ENCODE data around the gene NECTIN4.
"Not testable (repeated sequence)": the region's sequence is repeated elsewhere in the genome, so short reads cannot be mapped to it uniquely, and the experiment has no call there.

NECTIN4 gene

GRCh38 chr1:161080441-161081405 is 8.6 kb downstream of the NECTIN4 start:
- no peak for DNase-seq

GRCh38 chr1:161079436-161080110 is 9.8 kb downstream of the NECTIN4 start:
- no peak for DNase-seq

DNA sequence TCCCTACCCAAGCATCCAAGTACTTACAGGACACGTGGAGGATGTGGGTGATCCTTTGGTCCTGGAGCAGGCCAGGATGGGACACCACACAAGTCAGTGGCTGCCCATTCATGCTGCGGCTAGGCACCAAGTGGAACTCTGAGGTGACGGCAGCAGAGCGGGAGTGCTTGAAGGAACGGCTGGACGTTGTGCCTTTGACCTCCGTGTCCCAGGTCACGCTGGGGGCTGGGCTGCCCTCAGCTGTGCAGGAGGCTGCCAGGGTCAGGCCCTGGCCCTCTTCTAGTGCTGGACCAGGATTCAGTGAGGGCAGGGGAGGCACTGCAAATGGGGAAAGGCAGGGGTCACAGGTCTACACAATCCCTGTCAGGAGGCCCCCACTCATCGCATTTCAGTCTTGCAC is 11.9 kb downstream of the NECTIN4 start:
- DNase-seq = no peak

- DNase-seq = no peak
Observed at GRCh38 chr1:161076410-161076809, 12.9 kb downstream of the NECTIN4 start.

DNA sequence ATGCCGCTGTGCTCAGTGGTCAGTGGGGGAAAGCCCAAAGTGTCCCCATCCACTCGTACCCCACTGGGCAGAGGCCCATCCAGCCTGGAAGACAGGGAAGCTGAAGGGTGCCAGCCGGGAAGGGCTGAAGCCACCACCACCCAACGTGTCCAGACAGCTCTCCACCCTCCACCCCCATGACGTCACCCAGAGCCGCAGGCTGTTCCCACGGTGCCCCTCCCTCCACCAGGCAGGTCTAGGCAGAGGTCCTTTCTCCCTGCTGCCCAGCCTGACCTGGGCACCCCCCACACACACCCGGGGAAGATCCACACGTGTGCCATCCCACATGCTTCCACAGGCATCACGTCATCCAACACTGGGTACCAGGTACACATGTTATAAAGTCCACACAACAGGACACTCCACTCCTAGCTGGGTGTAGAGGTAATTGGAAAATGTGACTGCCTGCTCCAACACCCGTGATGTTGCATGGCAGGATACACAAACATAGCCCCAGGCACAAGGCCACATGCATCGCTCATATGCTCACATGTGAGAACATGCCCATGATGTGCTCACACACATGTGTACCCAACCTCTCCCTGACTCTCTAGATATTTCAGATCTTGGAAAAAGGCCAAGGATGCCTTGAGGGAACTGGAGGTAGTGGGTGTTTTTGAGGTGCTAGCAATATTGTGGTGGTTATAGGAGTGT is 14.5 kb downstream of the NECTIN4 start:
- DNase-seq = no peak

- no peak for DNase-seq
Observed at GRCh38 chr1:161073474-161074121, 15.8 kb downstream of the NECTIN4 start.

- DNase-seq = no peak
Observed at GRCh38 chr1:161072751-161073449, 16.5 kb downstream of the NECTIN4 start.

- DNase-seq = no peak
Observed at GRCh38 chr1:161071886-161072371, 17.4 kb downstream of the NECTIN4 start.

- DNase-seq = no peak
Observed at GRCh38 chr1:161070761-161071160, 18.6 kb downstream of the NECTIN4 start.

- peak in 1 of 2 donors; percentile 53 for DNase-seq
Observed at GRCh38 chr1:161069731-161070270, 19.6 kb downstream of the NECTIN4 start, which contains the start of gene ARHGAP30. ARHGAP30 (minus strand) TSS chr1:161069891; CDS start chr1:161069624, 267 bp downstream.

GRCh38 chr1:161069241-161069640 is 20.1 kb downstream of the NECTIN4 start:
- no peak for DNase-seq

DNA sequence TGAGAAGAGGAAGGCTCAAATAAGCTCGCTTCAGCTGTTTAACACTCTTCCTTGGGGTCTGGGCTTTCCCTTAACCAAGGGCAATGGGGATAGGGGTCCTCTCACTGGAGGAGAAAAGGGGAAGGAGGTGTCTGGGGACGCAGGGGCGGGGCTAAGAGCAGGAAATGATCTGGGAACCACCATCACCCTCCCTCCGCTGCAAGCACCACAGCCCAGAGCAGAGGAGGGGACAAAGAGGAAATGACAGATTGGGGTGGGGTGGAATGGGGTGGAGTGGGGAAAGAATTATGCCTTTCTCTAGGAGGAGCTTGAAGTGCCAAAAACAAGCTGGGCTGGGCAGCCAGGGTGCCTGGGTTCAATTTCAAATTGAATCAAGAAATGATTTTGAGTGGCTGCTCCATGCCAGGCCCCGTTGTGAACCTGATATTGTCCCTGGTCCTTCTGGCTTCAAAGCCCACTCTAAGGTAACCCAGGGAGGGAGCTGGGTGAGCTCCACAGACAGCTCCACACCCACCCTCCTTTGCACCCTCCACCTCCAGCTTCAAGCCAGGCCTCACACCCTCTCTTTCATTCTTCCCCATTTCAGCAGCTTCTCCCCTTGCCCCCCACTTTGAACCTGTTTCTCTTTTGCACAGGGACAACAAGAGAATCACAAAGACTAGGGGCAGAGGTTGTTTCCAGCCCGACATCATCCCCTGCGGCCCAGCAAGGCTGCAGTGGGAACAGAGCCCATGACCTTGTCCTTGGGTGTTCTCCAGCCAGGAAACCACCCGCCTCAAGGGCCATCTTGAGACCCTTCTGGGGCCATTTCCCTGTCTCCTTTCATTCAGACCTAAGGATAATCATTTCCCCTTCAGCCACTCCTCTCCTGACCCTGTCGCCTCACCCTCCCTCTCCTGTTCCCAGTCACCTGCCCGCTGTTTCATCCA is 20.8 kb downstream of the NECTIN4 start:
- peak; percentile 15 to 36 for DNase-seq

DNA sequence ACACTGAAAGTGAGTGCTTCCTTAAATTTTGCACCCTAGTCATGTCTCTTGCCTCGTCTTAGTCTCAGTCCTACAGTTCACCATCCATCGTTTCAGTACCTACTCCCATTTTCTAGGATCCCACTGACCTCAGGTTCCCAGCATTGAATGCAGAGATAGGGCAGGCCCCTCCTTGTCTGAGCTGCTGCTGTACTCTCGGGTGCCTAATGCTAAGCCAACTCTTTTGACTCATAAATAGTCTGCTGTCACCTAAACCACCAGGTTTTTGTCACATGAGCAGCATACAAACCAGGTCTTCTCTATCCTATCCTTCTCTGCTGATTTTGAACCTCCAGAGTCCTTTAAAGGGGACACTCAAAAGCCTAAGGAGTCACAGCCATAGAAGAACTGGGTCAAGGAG is 22.7 kb downstream of the NECTIN4 start:
- no peak for DNase-seq

- not testable (repeated sequence) for DNase-seq
Observed at GRCh38 chr1:161065681-161066080, 23.7 kb downstream of the NECTIN4 start.

DNA sequence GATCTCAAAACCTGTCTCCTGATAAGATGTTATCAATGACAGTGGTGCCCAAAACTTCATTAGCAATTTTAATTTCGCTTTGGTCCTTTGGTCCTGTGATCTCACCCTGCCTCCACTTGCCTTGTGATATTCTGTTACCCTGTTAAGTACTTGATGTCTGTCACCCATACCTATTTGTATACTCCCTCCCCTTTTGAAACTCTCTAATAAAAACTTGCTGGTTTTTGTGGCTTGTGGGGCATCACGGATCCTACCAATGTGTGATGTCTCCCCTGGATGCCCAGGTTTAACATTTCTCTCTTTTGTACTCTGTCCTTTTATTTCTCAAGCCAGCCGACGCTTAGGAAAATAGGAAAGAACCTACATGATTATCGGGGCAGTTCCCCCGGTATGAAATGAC is 25.4 kb downstream of the NECTIN4 start:
- DNase-seq = not testable (repeated sequence)

DNA sequence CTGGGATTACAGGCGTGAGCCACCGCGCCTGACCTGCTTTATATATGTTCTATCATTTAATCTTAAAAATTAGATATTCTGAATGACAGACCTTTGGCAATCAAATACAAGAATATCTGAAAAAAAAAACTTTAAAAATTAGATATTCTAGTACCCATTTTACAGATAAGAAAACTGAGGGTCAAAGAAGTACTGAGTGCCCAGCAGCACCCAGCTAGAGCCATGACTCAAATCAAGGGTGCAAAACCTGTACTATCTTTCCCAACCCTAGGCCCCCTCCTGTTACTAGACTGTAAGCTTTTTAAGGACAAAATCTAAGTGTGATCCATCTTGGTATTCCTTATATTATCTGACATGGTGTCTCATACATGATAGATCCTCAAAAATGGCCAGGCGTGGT is 27.9 kb downstream of the NECTIN4 start:
- DNase-seq = no peak

DNA sequence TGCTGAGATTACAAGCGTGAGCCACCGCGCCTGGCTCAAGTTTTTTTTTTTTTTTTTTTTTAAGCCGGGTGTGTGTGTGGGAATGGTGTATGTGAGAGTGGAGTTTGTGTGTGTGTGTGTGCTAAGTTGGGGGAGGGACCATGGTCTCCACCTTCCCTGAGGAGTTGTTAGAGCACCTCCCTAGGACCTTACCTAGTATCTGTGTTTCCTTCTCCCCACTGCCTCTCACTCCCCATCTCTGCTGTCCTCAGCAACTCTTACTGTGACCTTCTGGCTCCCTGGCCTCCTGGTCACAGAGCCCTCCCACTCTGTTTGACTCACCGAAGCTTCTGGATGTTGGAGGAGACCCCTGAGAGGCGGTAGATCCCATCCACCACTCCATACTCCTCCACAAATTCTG is 30.1 kb downstream of the NECTIN4 start:
- no peak for DNase-seq

GRCh38 chr1:161054805-161055204 is 34.6 kb downstream of the NECTIN4 start:
- no peak for DNase-seq

DNA sequence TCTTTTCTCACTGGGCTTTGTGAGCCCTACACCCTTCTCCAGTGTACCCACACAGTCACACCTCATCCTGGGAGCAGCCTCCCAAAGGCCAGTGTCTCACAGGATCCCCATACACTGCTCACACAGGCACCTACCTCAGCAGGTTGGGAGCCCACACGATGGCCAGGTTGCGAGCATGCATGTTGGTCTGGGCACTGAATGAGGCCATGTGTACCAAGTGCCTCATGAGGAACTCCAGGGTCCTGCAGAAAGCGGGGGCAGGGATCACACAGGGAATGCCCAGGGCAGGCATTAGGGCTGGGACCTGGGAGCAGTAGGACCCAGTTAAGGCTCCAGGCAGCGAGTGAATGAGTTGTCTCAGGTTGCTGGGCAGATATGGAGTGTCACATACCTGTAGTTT is 35.1 kb downstream of the NECTIN4 start:
- no peak for DNase-seq

- DNase-seq = no peak
Observed at GRCh38 chr1:161052899-161053298, 36.5 kb downstream of the NECTIN4 start.
